Measurements from ENCODE around the gene NQO1. TPM values are rescaled to one million over a fixed set of nuclear protein-coding genes. Genes with fewer than 3 reads are reported as not detected.

Gene NQO1
- total and polyA plus RNA-seq, 8 donors: 1.2 to 7.3 (median 4.9) TPM

DNA sequence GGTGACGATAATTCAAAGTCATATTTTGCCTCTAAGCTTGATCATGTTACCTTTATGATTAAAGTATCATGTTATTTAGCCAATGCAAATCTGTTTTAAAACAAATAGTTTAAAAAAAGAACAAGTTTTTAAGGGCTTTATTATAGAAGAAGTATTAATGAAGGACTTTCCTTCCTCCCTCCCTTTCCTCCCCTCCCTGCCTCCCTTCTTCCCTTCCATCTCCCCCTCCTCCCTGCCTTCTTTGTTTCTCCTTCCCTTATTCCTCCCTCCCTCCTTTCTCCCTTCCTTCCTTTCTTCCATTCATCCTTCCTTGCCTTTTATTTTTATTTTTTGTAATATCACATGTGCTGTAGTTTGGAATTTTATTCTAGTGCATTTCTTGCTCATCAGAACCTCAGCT, 26.4 kb downstream of the NQO1 start:
- no peak for FAIRE-seq
- H3K4me3 ChIP-seq: no peak overlapping the region
- 93 to 98% methylated on average over 1 of the region's 1 CpG for WGBS, 2 donors
- no peaks in the 10 kb centered on the region for H3K9me3 ChIP-seq
- no peak for ATAC-seq
- H3K4me1 ChIP-seq: peaks cover 4 to 22% (median 11%) of the 10 kb centered on the region in 3 donors
- H3K27ac ChIP-seq: no peak overlapping the region
- peaks cover 0 to 15% (median 9%) of the 10 kb centered on the region in 3 donors for H3K36me3 ChIP-seq
- intact Hi-C loops (cut with DNase I): loop anchor here in 1 of 3 donors (10.0 kb wide), 1 partner anchor 55 kb away; the partner anchor contains the start of gene NOB1
- no peaks in the 10 kb centered on the region for H3K27me3 ChIP-seq
- DNase-seq: no peak
- TF ChIP-seq, protein P1, sequence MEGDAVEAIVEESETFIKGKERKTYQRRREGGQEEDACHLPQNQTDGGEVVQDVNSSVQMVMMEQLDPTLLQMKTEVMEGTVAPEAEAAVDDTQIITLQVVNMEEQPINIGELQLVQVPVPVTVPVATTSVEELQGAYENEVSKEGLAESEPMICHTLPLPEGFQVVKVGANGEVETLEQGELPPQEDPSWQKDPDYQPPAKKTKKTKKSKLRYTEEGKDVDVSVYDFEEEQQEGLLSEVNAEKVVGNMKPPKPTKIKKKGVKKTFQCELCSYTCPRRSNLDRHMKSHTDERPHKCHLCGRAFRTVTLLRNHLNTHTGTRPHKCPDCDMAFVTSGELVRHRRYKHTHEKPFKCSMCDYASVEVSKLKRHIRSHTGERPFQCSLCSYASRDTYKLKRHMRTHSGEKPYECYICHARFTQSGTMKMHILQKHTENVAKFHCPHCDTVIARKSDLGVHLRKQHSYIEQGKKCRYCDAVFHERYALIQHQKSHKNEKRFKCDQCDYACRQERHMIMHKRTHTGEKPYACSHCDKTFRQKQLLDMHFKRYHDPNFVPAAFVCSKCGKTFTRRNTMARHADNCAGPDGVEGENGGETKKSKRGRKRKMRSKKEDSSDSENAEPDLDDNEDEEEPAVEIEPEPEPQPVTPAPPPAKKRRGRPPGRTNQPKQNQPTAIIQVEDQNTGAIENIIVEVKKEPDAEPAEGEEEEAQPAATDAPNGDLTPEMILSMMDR (IDR thresholded peaks at IDR 0.05): no peak

DNA sequence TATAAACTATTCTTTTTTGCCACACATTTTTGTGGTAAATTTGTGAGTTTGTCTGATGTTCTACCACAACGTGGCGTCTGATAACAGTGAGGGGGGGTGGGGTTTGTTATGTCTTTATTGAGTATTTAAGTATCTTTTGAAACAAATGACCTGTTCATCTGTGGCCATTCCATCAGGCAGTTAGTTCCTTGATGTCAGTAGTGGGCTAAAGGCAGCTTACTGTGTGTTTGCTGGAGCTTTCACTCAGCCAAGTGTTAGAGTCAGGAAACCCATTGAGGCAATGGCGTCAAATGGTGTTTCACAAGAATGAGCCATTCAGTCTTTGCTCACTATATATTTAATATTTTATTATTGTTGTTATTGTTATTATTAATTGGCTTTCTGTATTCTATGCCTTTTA, 28.0 kb downstream of the NQO1 start:
- no peak for FAIRE-seq
- no peak for ATAC-seq
- WGBS, 2 donors: 91 to 92% methylated on average over 3 of the region's 3 CpGs
- DNase-seq: no peak
- intact Hi-C loops (cut with DNase I): no loop called here
- TF ChIP-seq, protein P1 (IDR thresholded peaks at IDR 0.05): no peak
- H3K27ac ChIP-seq: no peak overlapping the region
- peaks cover 0 to 27% (median 15%) of the 10 kb centered on the region in 3 donors for H3K36me3 ChIP-seq
- peaks cover 4 to 22% (median 10%) of the 10 kb centered on the region in 3 donors for H3K4me1 ChIP-seq
- no peaks in the 10 kb centered on the region for H3K9me3 ChIP-seq
- no peaks in the 10 kb centered on the region for H3K27me3 ChIP-seq
- H3K4me3 ChIP-seq: no peak overlapping the region

DNA sequence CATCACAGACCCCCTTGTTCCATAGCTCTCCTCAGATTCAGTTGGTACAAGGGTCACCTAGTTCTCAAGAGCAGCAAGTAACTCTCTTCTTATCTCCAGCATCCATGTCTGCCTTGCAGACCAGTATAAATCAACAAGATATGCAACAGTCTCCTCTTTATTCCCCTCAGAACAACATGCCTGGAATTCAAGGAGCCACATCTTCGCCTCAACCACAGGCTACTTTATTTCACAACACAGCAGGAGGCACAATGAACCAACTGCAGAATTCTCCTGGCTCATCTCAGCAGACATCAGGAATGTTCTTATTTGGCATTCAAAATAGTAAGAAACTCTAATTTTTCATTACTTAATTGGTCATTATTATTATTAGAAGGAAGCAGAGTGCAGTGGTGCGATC, 32.4 kb downstream of the NQO1 start:
- intact Hi-C loops (cut with DNase I): no loop called here
- Histone ChIP-seq H3K4me3 (no peak overlapping the region), H3K4me1 (no peaks in the 10 kb centered on the region), H3K27me3 (no peaks in the 10 kb centered on the region), H3K36me3 (peaks cover 0 to 52% (median 28%) of the 10 kb centered on the region in 3 donors), H3K9me3 (no peaks in the 10 kb centered on the region), H3K27ac (no peak overlapping the region)
- ATAC-seq (no peak), FAIRE-seq (no peak), DNase-seq (no peak)
- WGBS, 2 donors: 97 to 100% methylated on average over 2 of the region's 2 CpGs
- TF ChIP-seq, protein P1 (IDR thresholded peaks at IDR 0.05): no peak

DNA sequence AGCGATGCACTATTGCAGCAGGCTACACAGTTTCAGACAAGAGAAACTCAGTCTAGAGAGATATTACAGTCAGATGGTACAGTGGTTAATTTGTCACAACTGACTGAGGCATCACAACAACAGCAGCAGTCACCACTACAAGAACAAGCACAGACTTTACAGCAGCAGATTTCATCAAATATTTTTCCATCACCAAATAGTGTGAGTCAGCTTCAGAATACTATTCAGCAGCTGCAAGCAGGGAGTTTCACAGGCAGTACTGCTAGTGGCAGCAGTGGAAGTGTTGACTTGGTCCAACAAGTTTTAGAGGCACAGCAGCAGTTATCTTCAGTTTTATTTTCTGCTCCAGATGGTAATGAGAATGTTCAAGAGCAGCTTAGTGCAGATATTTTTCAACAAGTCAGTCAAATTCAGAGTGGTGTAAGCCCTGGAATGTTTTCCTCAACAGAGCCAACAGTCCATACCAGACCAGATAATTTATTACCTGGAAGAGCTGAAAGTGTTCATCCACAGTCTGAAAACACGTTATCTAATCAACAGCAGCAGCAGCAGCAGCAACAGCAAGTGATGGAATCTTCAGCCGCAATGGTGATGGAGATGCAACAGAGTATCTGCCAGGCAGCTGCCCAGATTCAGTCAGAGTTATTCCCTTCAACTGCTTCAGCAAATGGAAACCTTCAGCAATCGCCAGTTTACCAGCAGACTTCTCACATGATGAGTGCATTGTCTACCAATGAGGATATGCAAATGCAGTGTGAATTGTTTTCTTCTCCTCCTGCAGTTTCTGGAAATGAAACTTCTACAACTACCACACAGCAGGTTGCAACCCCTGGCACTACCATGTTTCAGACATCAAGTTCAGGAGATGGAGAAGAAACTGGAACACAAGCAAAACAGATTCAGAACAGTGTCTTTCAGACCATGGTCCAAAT, 34.1 kb downstream of the NQO1 start:
- no peaks in the 10 kb centered on the region for H3K9me3 ChIP-seq
- no peak for ATAC-seq
- intact Hi-C loops (cut with DNase I): no loop called here
- no peak overlapping the region for H3K27ac ChIP-seq
- H3K27me3 ChIP-seq: no peaks in the 10 kb centered on the region
- no peak for FAIRE-seq
- H3K4me1 ChIP-seq: no peaks in the 10 kb centered on the region
- H3K4me3 ChIP-seq: no peak overlapping the region
- TF ChIP-seq, protein P1 (IDR thresholded peaks at IDR 0.05): no peak
- 82 to 89% methylated on average over 4 of the region's 4 CpGs for WGBS, 2 donors
- peaks cover 0 to 48% (median 28%) of the 10 kb centered on the region in 3 donors for H3K36me3 ChIP-seq
- no peak for DNase-seq

DNA sequence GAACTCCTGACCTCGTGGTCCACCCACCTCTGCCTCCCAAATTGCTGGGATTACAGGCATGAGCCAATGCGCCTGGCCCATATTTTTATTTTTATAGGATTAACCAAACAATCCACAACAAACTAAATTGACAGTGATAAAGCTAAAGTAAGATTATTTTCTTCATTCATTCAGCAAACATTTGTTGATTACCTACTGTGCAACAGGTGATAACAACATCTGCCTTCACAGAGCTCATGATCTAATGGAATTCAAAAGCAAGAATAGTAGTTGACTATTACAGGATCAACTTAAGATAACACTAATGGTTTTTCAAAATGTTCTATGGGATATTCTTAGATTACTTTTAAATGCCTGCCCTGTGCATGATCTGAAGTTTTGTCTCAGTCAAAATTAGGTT, 37.8 kb downstream of the NQO1 start:
- TF ChIP-seq, protein P1 (IDR thresholded peaks at IDR 0.05): no peak
- WGBS, 2 donors: 89 to 90% methylated on average over 2 of the region's 2 CpGs
- Histone ChIP-seq H3K27ac (no peak overlapping the region), H3K9me3 (no peaks in the 10 kb centered on the region), H3K4me1 (no peaks in the 10 kb centered on the region), H3K27me3 (no peaks in the 10 kb centered on the region), H3K36me3 (peaks cover 0 to 26% (median 19%) of the 10 kb centered on the region in 3 donors), H3K4me3 (no peak overlapping the region)
- no peak for ATAC-seq
- intact Hi-C loops (cut with DNase I): no loop called here
- FAIRE-seq: no peak
- no peak for DNase-seq
